Activated T-helper 2 cell treated with anti-CD3 and anti-CD28 coated beads, Interferon-gamma antibody, Interleukin-2, Interleukin-4, amounts not matched to agents 10 μg/mL and 5 μg/mL and 100 μg/mL, durations not matched to agents 14 hours and 24 hours and 36 hours (primary cell): ENCODE measurements around the gene TP63. TPM values are rescaled to one million over a fixed set of nuclear protein-coding genes. Genes with fewer than 3 reads are reported as not detected.
"Not testable (repeated sequence)": the region's sequence is repeated elsewhere in the genome, so short reads cannot be mapped to it uniquely, and the experiment has no call there.

Source experiments
- DNase-seq: peaks from one replicate; pipeline ENCODE4 v3.0.0; 2021; ENCODE audit warnings: low spot score
- H3K27ac Mint-ChIP-seq: one replicate; pipeline ENCODE4 v1.8.0; 2021; ENCODE audit warnings: mixed read lengths
- H3K27me3 Mint-ChIP-seq: one replicate; pipeline ENCODE4 v1.8.0; 2021; ENCODE audit warnings: low read depth, mixed read lengths
- H3K36me3 Mint-ChIP-seq: one replicate; pipeline ENCODE4 v1.8.0; 2021; ENCODE audit warnings: low read depth, mixed read lengths
- H3K4me1 Mint-ChIP-seq: one replicate; pipeline ENCODE4 v1.8.0; 2021; ENCODE audit warnings: low read depth, mixed read lengths
- H3K4me3 Mint-ChIP-seq: one replicate; pipeline ENCODE4 v1.8.0; 2021; ENCODE audit warnings: low read depth, mild to moderate bottlenecking, moderate library complexity, mixed read lengths
- H3K9me3 Mint-ChIP-seq: one replicate; pipeline ENCODE4 v1.8.0; 2021; ENCODE audit warnings: mixed read lengths
- intact Hi-C: fragments of 100-400 bp; cut with micrococcal nuclease; formaldehyde crosslinking; loops from one replicate; pipeline ENCODE4 v1.15.1; 2023
- total RNA-seq: library from RNA; stranded (reverse); gene quantifications from 2 replicates; pipeline ENCODE4 v1.2.3, GENCODE V29; 2022

Gene TP63
- total RNA-seq, 1 donor from 2014 or later, result 5.6 TPM

DNA sequence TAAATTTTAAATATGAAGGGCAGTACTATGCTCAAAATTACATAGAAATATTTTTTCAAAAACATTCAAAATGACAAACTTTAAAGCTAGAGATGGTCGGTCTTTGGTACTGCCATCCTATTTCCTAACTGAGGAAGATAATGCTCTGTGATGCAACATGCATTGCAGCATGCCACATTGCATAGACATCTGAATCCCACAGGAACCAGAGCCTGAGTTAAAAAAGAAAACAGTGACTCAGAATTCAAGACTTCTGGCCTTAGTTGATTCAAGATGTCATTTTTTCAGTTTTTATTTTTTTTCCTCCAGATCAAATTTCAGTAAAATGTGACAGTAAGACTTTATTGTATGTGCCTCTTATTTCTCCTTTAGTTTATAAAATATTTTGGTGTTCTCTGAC is 33.1 kb downstream of the TP63 start:
- H3K27ac Mint-ChIP-seq, result no peak overlapping the region
- H3K4me1 Mint-ChIP-seq, result peaks cover 6% of the 10 kb centered on the region
- H3K36me3 Mint-ChIP-seq, result no peaks in the 10 kb centered on the region
- DNase-seq, result no peak
- intact Hi-C loops, result no loop called here
- no peaks in the 10 kb centered on the region for H3K9me3 Mint-ChIP-seq
- no peaks in the 10 kb centered on the region for H3K27me3 Mint-ChIP-seq
- H3K4me3 Mint-ChIP-seq, result no peak overlapping the region

DNA sequence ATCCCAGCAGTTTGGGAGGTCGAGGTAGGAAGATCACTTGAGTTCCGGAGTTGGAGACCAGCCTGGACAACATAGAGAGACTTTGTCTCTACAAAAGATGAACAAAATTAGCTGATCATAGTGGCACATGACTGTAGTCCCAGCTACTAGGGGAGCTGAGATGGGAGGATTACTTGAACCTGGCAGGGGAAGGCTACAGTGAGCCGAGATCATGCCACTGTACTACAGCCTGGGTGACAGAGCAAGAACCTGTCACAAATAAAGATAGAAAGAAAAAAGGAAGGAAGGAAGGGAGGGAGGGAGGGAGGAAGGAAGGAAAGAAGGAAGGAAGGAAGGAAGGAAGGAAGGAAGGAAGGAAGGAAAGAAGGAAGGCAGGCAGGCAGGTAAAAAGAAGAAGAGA is 41.2 kb downstream of the TP63 start:
- H3K36me3 Mint-ChIP-seq, H3K27ac Mint-ChIP-seq, H3K27me3 Mint-ChIP-seq, H3K9me3 Mint-ChIP-seq, DNase-seq, H3K4me3 Mint-ChIP-seq, H3K4me1 Mint-ChIP-seq, intact Hi-C loops: not testable (repeated sequence)

DNA sequence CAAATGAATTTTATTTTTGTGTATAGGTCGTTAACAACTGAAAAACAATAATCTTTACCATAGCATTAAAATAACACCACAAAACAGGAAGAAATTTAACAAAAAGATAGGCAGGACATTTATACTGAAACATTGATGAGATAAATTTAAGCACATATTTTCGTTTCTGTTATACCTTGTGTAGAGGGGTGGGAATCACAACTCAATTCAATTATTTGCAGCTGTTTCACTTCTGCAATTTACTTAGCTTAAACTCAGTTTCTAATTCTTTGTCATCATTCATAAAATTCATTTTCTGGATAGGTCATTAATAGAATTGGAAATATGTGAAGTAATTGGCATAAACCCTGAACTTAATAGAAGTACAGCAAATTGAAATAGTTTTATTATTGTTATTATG is 42.3 kb downstream of the TP63 start:
- Mint-ChIP-seq H3K4me1 (no peaks in the 10 kb centered on the region), H3K27me3 (peaks cover 5% of the 10 kb centered on the region), H3K36me3 (no peaks in the 10 kb centered on the region), H3K9me3 (peaks cover 12% of the 10 kb centered on the region), H3K27ac (no peak overlapping the region), H3K4me3 (no peak overlapping the region)
- DNase-seq, result no peak
- intact Hi-C loops, result no loop called here

- intact Hi-C loops, result no loop called here
- no peak overlapping the region for H3K4me3 Mint-ChIP-seq
- no peak for DNase-seq
Observed at GRCh38 chr3:189674249-189674913, 43.2 kb downstream of the TP63 start.

GRCh38 chr3:189677667-189678066 is 46.5 kb downstream of the TP63 start:
- Mint-ChIP-seq H3K36me3 (peaks cover 3% of the 10 kb centered on the region), H3K9me3 (peaks cover 13% of the 10 kb centered on the region), H3K27ac (no peak overlapping the region), H3K4me3 (no peak overlapping the region), H3K27me3 (no peaks in the 10 kb centered on the region), H3K4me1 (no peaks in the 10 kb centered on the region)
- intact Hi-C loops, result no loop called here
- no peak for DNase-seq

More at GRCh38 chr3:189674249-189674913, 43.2 kb downstream of the TP63 start:
- Mint-ChIP-seq H3K27me3 (peaks cover 5% of the 10 kb centered on the region), H3K9me3 (peaks cover 16% of the 10 kb centered on the region), H3K4me1 (no peaks in the 10 kb centered on the region), H3K27ac (no peak overlapping the region), H3K36me3 (no peaks in the 10 kb centered on the region)

DNA sequence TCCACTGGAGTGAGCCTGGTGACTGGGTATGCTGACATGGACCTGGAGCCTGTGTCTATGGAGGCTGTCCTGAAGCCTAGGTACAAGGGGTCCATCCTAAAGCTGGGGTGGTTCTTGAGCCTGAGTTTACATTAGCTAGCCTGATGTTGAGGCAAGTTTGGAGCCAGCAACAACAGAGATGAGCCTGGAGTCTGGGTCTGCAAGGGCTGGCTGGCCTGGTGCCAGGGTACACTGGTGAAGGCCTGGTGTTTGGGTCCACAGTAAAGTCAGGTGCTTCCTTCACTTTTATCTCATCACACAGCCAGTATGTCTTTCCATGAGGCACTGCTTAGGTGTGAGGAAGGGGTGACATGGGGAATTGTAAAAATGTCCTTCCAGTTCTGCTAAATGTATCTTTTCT is 49.5 kb downstream of the TP63 start:
- no peak for DNase-seq
- Mint-ChIP-seq H3K27me3 (no peaks in the 10 kb centered on the region), H3K9me3 (peaks cover 20% of the 10 kb centered on the region), H3K4me3 (no peak overlapping the region), H3K36me3 (peaks cover 8% of the 10 kb centered on the region), H3K27ac (no peak overlapping the region), H3K4me1 (peaks cover 21% of the 10 kb centered on the region)
- intact Hi-C loops, result loop anchor here (10.0 kb wide), 3 partner anchors 264 to 406 kb away; no protein-coding TSS in a partner anchor

DNA sequence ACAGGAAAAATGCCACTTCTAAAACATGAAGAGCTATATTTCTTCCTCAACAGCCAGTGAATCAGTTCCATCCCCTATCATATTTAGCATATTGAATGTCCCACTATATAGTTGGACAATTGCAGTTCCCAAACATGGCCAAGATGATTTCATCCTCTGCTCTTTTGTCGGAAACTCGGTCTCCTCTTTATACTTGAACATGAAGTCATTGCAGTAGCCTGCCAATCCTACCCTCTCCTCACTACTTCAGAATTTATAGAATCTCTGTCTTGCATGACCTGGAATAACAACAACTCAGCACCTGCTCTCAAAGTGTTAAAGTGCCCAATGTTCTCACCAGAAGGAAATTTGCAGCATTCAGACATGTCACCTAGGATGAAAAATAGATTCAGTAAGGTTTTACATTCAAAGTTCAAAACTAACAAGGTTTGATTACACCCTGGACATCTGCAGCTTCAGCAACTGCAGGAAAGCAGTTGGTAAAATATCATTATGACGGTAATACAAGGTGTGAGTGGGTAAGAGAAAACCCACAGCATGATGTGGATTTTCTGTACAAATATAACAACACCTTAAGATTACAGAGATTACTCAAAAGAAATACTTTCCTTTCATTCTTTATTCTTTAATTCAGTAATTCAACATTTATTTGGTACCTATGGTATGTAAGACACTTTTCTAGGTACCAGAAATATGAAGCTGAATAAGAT is 52.5 kb downstream of the TP63 start:
- Mint-ChIP-seq H3K36me3 (peaks cover 8% of the 10 kb centered on the region), H3K4me1 (peaks cover 39% of the 10 kb centered on the region), H3K27ac (peak overlapping the region; percentile 58), H3K27me3 (no peaks in the 10 kb centered on the region), H3K4me3 (no peak overlapping the region), H3K9me3 (peaks cover 12% of the 10 kb centered on the region)
- no peak for DNase-seq
- intact Hi-C loops, result loop anchor here (1.0 to 10.0 kb wide), 7 partner anchors 61 to 409 kb away; no protein-coding TSS in a partner anchor

DNA sequence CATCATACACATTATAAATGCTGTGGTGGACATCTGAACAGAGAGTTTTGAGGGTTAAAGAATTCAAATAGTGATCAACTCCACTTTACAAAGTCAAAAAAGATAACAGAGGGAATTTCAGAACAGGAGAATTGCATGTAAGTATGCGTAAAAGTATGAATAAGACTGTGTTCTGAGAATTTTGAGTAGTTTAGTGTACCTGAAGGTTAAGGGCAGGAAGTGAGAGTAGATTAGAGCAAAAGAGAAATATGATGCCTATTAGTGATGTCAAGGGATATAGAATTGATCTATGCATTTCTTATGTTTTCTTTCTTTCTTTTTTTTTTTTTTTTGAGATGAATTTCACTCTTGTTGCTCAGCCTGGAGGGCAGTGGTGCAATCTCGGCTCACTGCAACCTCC is 53.1 kb downstream of the TP63 start:
- intact Hi-C loops, result loop anchor here (1.0 to 10.0 kb wide), 7 partner anchors 62 to 410 kb away; no protein-coding TSS in a partner anchor
- Mint-ChIP-seq H3K4me3 (no peak overlapping the region), H3K9me3 (peaks cover 9% of the 10 kb centered on the region), H3K27me3 (no peaks in the 10 kb centered on the region), H3K27ac (peak overlapping the region; percentile 58), H3K4me1 (peaks cover 39% of the 10 kb centered on the region), H3K36me3 (peaks cover 8% of the 10 kb centered on the region)
- no peak for DNase-seq

- Mint-ChIP-seq H3K36me3 (peaks cover 7% of the 10 kb centered on the region), H3K4me1 (peaks cover 43% of the 10 kb centered on the region), H3K9me3 (peaks cover 9% of the 10 kb centered on the region), H3K4me3 (no peak overlapping the region), H3K27me3 (no peaks in the 10 kb centered on the region), H3K27ac (peak overlapping the region; percentile 35)
- intact Hi-C loops, result loop anchor here (2.0 to 10.0 kb wide), 6 partner anchors 62 to 410 kb away; no protein-coding TSS in a partner anchor
- DNase-seq, result no peak
Observed at GRCh38 chr3:189685291-189685690, 54.1 kb downstream of the TP63 start.

DNA sequence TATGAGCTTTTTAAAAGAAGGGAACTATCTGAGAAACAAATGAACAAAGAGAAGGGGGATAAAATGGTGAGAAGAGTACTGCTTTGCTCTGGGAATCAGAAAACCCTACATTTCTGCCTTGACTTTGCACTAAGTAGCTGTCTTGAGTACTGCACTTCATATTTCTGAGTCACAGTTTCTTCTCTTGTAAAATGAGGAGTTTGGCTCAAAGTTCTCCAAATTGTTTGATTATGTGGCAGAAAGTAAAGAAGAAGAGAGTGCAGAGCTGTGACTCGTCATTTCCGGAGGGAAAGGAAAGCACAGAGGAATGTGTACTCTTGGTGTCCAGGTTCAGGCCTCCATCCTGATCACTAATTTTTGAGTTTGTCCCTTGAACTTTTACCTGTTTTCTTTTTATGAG is 54.7 kb downstream of the TP63 start:
- DNase-seq, result no peak
- no peak overlapping the region for H3K4me3 Mint-ChIP-seq
- intact Hi-C loops, result loop anchor here (2.0 to 10.0 kb wide), 6 partner anchors 63 to 411 kb away; no protein-coding TSS in a partner anchor
- H3K27ac Mint-ChIP-seq, result peak overlapping the region; percentile 51
- H3K27me3 Mint-ChIP-seq, result no peaks in the 10 kb centered on the region
- H3K9me3 Mint-ChIP-seq, result peaks cover 9% of the 10 kb centered on the region
- peaks cover 43% of the 10 kb centered on the region for H3K4me1 Mint-ChIP-seq
- peaks cover 5% of the 10 kb centered on the region for H3K36me3 Mint-ChIP-seq

DNA sequence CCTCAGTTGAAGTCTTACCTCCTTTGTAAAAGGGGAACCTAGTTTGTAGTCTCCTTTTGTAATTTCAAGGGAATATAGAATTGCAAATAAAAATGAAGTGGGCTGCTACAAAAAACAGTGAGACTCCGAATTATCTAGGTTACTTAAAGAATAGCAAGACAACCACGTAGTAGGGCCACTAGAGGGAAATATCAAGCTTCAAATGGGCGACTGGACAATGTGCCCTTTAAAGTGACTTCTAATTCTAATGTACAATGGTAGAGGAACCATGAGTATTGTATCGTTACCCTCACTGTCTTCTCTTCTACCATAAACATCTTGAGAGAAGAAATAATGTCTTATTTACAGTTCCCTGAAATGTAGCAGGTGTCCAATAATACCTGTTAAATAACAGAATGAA is 56.3 kb downstream of the TP63 start:
- Mint-ChIP-seq H3K4me3 (no peak overlapping the region), H3K36me3 (peaks cover 5% of the 10 kb centered on the region), H3K4me1 (peaks cover 43% of the 10 kb centered on the region), H3K27ac (no peak overlapping the region), H3K27me3 (peaks cover 2% of the 10 kb centered on the region), H3K9me3 (peaks cover 9% of the 10 kb centered on the region)
- no peak for DNase-seq
- intact Hi-C loops, result loop anchor here (10.0 kb wide), 3 partner anchors 257 to 413 kb away; no protein-coding TSS in a partner anchor

DNA sequence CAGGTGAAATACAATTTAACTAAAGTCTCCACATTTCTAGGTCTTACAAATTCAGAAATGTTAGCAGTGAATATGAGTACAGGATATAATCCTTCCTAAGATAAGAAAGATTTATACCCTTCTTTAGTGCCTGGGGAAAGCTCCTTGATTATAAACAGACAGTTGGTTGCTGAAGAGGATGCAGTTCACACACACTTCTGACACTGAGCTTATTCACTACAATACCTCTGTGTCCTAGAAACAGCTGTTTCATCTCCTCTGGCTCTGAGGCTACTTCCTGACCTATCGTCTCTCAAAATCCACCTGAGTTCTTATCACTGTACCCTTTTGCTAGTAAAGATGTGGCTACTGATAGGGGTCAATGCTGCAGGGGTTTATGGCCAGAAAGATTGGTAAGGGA is 57.1 kb downstream of the TP63 start:
- Mint-ChIP-seq H3K27me3 (peaks cover 5% of the 10 kb centered on the region), H3K36me3 (peaks cover 5% of the 10 kb centered on the region), H3K4me1 (peaks cover 43% of the 10 kb centered on the region), H3K9me3 (peaks cover 9% of the 10 kb centered on the region), H3K4me3 (no peak overlapping the region), H3K27ac (no peak overlapping the region)
- intact Hi-C loops, result loop anchor here (10.0 kb wide), 3 partner anchors 257 to 413 kb away; no protein-coding TSS in a partner anchor
- DNase-seq, result no peak

- no peak for DNase-seq
- H3K27ac Mint-ChIP-seq, result no peak overlapping the region
Observed at GRCh38 chr3:189689625-189690024, 58.4 kb downstream of the TP63 start.

More at GRCh38 chr3:189689625-189690024, 58.4 kb downstream of the TP63 start:
- peaks cover 9% of the 10 kb centered on the region for H3K9me3 Mint-ChIP-seq
- no peak overlapping the region for H3K4me3 Mint-ChIP-seq
- intact Hi-C loops, result loop anchor here (10.0 kb wide), 3 partner anchors 255 to 415 kb away; no protein-coding TSS in a partner anchor
- peaks cover 33% of the 10 kb centered on the region for H3K4me1 Mint-ChIP-seq
- H3K27me3 Mint-ChIP-seq, result peaks cover 5% of the 10 kb centered on the region
- peaks cover 5% of the 10 kb centered on the region for H3K36me3 Mint-ChIP-seq
